Transverse colon (tissue), 4 donors: Measurements from ENCODE around the gene NKX1-1.

Source experiments
- EP300 ChIP-seq: sonication (generic); formaldehyde crosslinking; IDR thresholded peaks from one replicate; pipeline ENCODE4 v1.6.1; 2017; ENCODE audit warnings: antibody characterized with exemption, low read depth
- POLR2A ChIP-seq: fragments of 450-650 bp; IDR thresholded peaks from one replicate; pipeline ENCODE4 v1.6.1; 2016; ENCODE audit warnings: antibody characterized with exemption, mild to moderate bottlenecking, moderate library complexity
- POLR2AphosphoS5 ChIP-seq, 3 donors: sonication (generic); formaldehyde crosslinking; IDR thresholded peaks; one replicate each; pipeline ENCODE4 v1.6.1; 2016; ENCODE audit warnings: antibody characterized with exemption in 3 of 3
- TF ChIP-seq, protein P1 (sequence below), 5 experiments: fragments of 200-600 bp in 3 of 5; fragments of 450-650 bp in 2 of 5; sonication (generic) in 3 of 5; IDR thresholded peaks; 1 replicate in 2 of 5; 2 replicates in 3 of 5; pipeline ENCODE4 v1.5.1; 2016 to 2017; ENCODE audit warnings: antibody characterized with exemption in 5 of 5, inconsistent platforms in 3 of 5, mild to moderate bottlenecking in 2 of 5, moderate library complexity in 1 of 5

DNA sequence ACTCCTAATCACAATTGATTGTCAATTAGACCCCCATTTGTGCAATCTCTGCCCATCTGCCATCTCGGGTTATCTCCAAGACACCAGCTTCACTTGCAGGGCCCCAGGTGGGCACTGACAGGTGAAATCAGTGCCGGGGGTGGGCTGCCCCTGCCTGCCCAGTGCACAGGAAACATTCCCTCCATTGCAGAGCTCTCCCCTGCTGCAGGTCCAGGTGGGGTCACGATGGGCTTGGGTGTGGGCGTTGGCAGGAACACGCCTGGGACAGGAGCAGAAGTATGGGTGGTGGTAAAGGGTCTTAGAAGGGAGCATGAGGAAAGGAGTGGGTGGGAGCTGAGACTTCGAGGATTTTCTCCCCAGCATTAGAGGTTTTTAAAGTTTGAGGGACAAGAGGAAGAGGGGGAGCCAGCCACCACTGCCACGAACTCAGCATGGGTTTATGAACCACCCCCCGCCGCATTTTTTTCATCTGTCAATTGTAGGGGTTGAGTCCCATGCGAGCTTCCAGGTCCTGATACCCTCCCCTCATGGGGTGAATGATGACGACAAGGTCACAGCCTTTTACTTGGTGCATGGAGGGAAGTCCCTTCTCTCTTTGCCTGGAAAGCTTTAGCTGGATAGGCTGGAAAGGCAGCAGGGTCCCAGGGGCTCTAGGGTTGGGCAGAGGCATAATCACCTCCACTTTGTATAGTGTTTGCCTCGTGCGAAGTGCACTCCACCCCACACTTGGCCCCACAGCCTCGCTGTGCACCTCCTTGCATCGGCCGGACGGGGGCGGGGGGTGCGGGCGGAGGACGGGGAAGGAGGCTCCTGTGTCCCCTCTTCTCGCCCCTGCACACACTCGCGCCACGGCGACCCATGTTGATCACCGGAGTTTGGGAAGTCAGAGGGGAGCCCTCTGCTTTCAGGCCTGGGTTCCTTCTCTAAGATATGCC lies 3.5 kb upstream of the NKX1-1 start:
- TF ChIP-seq, protein P1, sequence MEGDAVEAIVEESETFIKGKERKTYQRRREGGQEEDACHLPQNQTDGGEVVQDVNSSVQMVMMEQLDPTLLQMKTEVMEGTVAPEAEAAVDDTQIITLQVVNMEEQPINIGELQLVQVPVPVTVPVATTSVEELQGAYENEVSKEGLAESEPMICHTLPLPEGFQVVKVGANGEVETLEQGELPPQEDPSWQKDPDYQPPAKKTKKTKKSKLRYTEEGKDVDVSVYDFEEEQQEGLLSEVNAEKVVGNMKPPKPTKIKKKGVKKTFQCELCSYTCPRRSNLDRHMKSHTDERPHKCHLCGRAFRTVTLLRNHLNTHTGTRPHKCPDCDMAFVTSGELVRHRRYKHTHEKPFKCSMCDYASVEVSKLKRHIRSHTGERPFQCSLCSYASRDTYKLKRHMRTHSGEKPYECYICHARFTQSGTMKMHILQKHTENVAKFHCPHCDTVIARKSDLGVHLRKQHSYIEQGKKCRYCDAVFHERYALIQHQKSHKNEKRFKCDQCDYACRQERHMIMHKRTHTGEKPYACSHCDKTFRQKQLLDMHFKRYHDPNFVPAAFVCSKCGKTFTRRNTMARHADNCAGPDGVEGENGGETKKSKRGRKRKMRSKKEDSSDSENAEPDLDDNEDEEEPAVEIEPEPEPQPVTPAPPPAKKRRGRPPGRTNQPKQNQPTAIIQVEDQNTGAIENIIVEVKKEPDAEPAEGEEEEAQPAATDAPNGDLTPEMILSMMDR (IDR thresholded peaks at IDR 0.05), result no peak
- TF ChIP-seq POLR2AphosphoS5 (IDR thresholded peaks at IDR 0.05) (no peak), POLR2A (no peak), EP300 (no peak)
